D721Med (cell line): Measurements from ENCODE around the gene CMTM3.
"Not testable (repeated sequence)": the region's sequence is repeated elsewhere in the genome, so short reads cannot be mapped to it uniquely, and the experiment has no call there.

Experiments
- DNase-seq: peaks from one replicate; pipeline ENCODE4 v3.0.0; 2011; ENCODE audit warnings: low spot score; ENCODE audit not compliant: insufficient read length
- FAIRE-seq: peaks from 2 replicates; lab custom pipeline; 2011; peaks lifted over from hg19 to GRCh38; lab: Jason Lieb, UNC
- CTCF ChIP-seq: IDR thresholded peaks from 2 replicates; pipeline ENCODE4 v1.5.1; 2012; ENCODE audit warnings: mild to moderate bottlenecking, control low read depth; ENCODE audit not compliant: insufficient read depth; ENCODE audit errors: missing control alignments

CMTM3 gene

GRCh38 chr16:66592241-66592640 is 12.3 kb upstream of the CMTM3 start:
- no peak for DNase-seq
- FAIRE-seq: no peak
- no peak for TF ChIP-seq CTCF

GRCh38 chr16:66592814-66593213 is 11.7 kb upstream of the CMTM3 start:
- TF ChIP-seq CTCF: no peak
- DNase-seq: no peak
- FAIRE-seq: no peak

GRCh38 chr16:66594739-66595138 is 9.8 kb upstream of the CMTM3 start:
- DNase-seq (no peak), FAIRE-seq (no peak)
- no peak for TF ChIP-seq CTCF

GRCh38 chr16:66596559-66596958 is 7.9 kb upstream of the CMTM3 start:
- FAIRE-seq, DNase-seq: not testable (repeated sequence)

GRCh38 chr16:66596986-66597848 is 7.3 kb upstream of the CMTM3 start:
- no peak for TF ChIP-seq CTCF
- DNase-seq: no peak
- no peak for FAIRE-seq

GRCh38 chr16:66598111-66598510 is 6.4 kb upstream of the CMTM3 start:
- DNase-seq (no peak), FAIRE-seq (no peak)
- TF ChIP-seq CTCF: no peak

GRCh38 chr16:66599726-66600125 is 4.8 kb upstream of the CMTM3 start:
- no peak for DNase-seq
- no peak for FAIRE-seq
- TF ChIP-seq CTCF: no peak
